Measurements from ENCODE around the gene EYS. TPM values are rescaled to one million over a fixed set of nuclear protein-coding genes. Genes with fewer than 3 reads are reported as not detected.

Gene EYS
- total and polyA plus RNA-seq, 2 of the 8 experiments (the other 6 are each of a cell fraction or from before 2014, with no cell fraction given), result 0.05 to 0.13 TPM

DNA sequence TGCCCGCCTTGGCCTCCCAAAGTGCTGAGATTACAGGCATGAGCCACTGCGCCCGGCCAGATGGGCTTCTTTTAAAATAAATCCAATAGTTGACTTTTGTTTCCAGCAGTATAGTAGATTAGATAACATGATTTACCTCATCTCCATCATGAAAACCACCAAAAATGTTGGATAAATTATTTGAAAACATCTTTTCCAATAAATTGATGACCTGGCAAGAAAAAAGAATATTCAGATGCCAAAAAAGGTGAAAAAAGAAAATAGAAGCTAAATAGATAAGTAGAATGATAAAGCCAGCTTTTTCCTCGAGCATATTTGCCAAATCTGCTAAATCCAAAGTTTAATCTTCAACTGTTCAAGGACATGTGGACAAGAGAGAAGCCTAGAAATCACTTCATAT is 1962.2 kb downstream of the EYS start:
- Histone ChIP-seq H3K4me2 (ENCODE audit: insufficient read depth in 1 of 2, low read depth in 2 of 2, low read length in 2 of 2) (no peak overlapping the region), H3K14ac (ENCODE audit: insufficient read length) (no peak overlapping the region), H3K27ac (ENCODE audit: low read depth, low read length) (no peak overlapping the region), H4K5ac (ENCODE audit: insufficient read length, low read depth, low read length) (no peak overlapping the region), H2BK20ac (ENCODE audit: low read length) (no peak overlapping the region), H2BK12ac (ENCODE audit: low read depth, low read length) (no peak overlapping the region), H2BK5ac (ENCODE audit: low read depth, low read length) (no peak overlapping the region), H3K9me3 (ENCODE audit: insufficient read depth in 2 of 2, low read depth in 1 of 2, low read length in 1 of 2) (no peaks in the 10 kb centered on the region), H3K27me3 (replicated peaks in 1 of 4; ENCODE audit: control insufficient read depth in 3 of 4, extremely low read depth in 1 of 4, insufficient read depth in 3 of 4, low read length in 3 of 4) (no peaks in the 10 kb centered on the region), H3K4me1 (replicated peaks in 1 of 4; ENCODE audit: control insufficient read depth in 3 of 4, insufficient read depth in 4 of 4, low read length in 3 of 4) (no peaks in the 10 kb centered on the region), H2AK5ac (ENCODE audit: low read depth, low read length) (no peak overlapping the region), H3K79me2 (ENCODE audit: control insufficient read depth in 1 of 2, insufficient read depth in 2 of 2, low read length in 2 of 2) (no peaks in the 10 kb centered on the region), H4K8ac (ENCODE audit: extremely low read depth, insufficient read depth, low read length) (no peak overlapping the region), H4K20me1 (replicated peaks in 1 of 2; ENCODE audit: control insufficient read depth in 1 of 2, insufficient read depth in 2 of 2, low read length in 2 of 2) (no peaks in the 10 kb centered on the region), H2BK120ac (replicated peaks; ENCODE audit: low read depth, low read length) (no peak overlapping the region), H3K18ac (ENCODE audit: extremely low read depth, low read length) (no peak overlapping the region), H3K56ac (replicated peaks; ENCODE audit: insufficient read length, low read depth, low read length) (no peak overlapping the region), H3K79me1 (ENCODE audit: low read depth, low read length) (no peaks in the 10 kb centered on the region), H3K23me2 (ENCODE audit: low read depth, low read length) (no peaks in the 10 kb centered on the region), H3K9ac (replicated peaks in 1 of 4; ENCODE audit: extremely low read depth in 1 of 4, low read depth in 3 of 4, low read length in 3 of 4) (no peak overlapping the region), H4K91ac (replicated peaks; ENCODE audit: insufficient read length, low read length) (no peak overlapping the region), H3K36me3 (ENCODE audit: control insufficient read depth in 2 of 4, insufficient read depth in 4 of 4, low read length in 3 of 4) (no peaks in the 10 kb centered on the region), H2AFZ (ENCODE audit: low read length) (no peak overlapping the region), H3K4ac (replicated peaks; ENCODE audit: insufficient read length, low read depth, low read length) (no peak overlapping the region), H3K4me3 (ENCODE audit: extremely low read depth in 1 of 4, insufficient read depth in 2 of 4, low read depth in 3 of 4, low read length in 4 of 4) (no peak overlapping the region), H3K23ac (ENCODE audit: insufficient read length) (no peak overlapping the region), H2BK15ac (ENCODE audit: low read length) (no peak overlapping the region)
- ChIA-PET POLR2A (ENCODE audit: partially characterized antibody) (no interaction called here), CTCF (ENCODE audit: partially characterized antibody) (interaction anchor here (0.8 kb wide), 1 partner anchor 59 kb away, joined by 3 read pairs; no protein-coding TSS in a partner anchor)
- WGBS, 2 experiments (ENCODE audit: extremely low coverage in 1 of 2, insufficient coverage in 1 of 2, insufficient read length in 1 of 2, insufficient replicate concordance in 2 of 2, low coverage in 1 of 2, low lambda C conversion rate in 2 of 2, missing lambda C conversion rate in 1 of 2), result 92% methylated on average over 4 of the region's 4 CpGs; no CpG with 5 or more reads in 1 of the 2 experiments
- DNase-seq (ENCODE audit: low read depth in 1 of 2, low spot score in 2 of 2), result no peak
- FAIRE-seq, result no peak
- no peak for TF ChIP-seq JUND (IDR thresholded peaks at IDR 0.05; ENCODE audit: low read length)
- TF ChIP-seq KDM5A (IDR thresholded peaks at IDR 0.05; ENCODE audit: low read length), result no peak
- no peak for TF ChIP-seq CHD2 (IDR thresholded peaks at IDR 0.05; ENCODE audit: low read length)
- TF ChIP-seq JUN (IDR thresholded peaks at IDR 0.05; ENCODE audit: low read depth, low read length), result no peak
- TF ChIP-seq POU5F1 (IDR thresholded peaks at IDR 0.05; ENCODE audit: low read depth, low read length), result no peak
- TF ChIP-seq TAF7 (optimal IDR thresholded peaks at IDR 0.05; ENCODE audit: borderline replicate concordance, low read depth, low read length), result no peak
- no peak for TF ChIP-seq CHD1 (IDR thresholded peaks at IDR 0.05; ENCODE audit: low read depth, low read length)

Measured in H1 (cell line).